Stimulated activated CD8-positive, alpha-beta memory T cell treated with anti-CD3 and anti-CD28 coated beads, Interleukin-7, amount 100 ng/mL, for 1 hour (primary cell): Measurements from ENCODE around the gene OBSCN.

Experiments
- DNase-seq, 2 donors: peaks; one replicate each; pipeline ENCODE4 v3.0.0-alpha.2; 2020; ENCODE audit warnings: low read depth in 2 of 2

The OBSCN gene

GRCh38 chr1:228278432-228278941 is 70.6 kb downstream of the OBSCN start:
- no peak for DNase-seq

DNA sequence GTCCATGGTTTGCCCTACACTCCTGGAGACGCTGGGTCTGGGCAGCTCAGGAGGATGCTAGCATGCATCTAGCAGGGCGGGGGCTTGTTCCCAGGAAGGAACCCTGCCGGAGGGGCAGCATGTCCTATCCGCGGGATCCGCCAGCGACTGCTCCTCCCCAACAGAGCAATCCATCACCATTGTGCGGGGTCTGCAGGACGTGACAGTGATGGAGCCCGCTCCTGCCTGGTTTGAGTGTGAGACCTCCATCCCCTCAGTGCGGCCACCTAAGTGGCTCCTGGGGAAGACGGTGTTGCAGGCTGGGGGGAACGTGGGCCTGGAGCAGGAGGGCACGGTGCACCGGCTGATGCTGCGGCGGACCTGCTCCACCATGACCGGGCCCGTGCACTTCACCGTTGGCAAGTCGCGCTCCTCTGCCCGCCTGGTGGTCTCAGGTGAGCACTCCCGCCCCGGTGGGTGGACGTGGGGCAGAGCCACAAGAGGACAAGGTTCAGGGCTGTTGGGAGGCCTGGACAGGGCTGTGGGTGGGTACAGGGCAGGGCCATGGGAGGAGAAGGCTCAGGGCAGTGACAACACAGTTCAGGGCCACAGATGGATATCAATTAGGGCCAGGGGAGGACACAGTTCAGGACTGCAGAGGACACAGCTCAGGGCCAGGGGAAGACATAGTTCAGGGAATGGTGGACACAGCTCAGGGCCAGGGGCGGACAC is 71.3 kb downstream of the OBSCN start:
- no peak for DNase-seq

DNA sequence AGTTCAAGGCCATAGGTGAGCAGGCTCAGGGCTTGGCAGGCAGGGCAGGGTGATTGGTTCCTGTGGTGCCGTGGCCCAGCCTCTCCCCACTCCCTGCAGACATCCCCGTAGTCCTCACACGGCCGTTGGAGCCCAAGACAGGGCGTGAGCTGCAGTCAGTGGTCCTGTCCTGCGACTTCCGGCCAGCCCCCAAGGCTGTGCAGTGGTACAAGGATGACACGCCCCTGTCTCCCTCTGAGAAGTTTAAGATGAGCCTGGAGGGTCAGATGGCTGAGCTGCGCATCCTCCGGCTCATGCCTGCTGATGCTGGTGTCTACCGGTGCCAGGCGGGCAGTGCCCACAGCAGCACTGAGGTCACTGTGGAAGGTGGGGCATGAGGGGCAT is 71.9 kb downstream of the OBSCN start:
- DNase-seq, result no peak

DNA sequence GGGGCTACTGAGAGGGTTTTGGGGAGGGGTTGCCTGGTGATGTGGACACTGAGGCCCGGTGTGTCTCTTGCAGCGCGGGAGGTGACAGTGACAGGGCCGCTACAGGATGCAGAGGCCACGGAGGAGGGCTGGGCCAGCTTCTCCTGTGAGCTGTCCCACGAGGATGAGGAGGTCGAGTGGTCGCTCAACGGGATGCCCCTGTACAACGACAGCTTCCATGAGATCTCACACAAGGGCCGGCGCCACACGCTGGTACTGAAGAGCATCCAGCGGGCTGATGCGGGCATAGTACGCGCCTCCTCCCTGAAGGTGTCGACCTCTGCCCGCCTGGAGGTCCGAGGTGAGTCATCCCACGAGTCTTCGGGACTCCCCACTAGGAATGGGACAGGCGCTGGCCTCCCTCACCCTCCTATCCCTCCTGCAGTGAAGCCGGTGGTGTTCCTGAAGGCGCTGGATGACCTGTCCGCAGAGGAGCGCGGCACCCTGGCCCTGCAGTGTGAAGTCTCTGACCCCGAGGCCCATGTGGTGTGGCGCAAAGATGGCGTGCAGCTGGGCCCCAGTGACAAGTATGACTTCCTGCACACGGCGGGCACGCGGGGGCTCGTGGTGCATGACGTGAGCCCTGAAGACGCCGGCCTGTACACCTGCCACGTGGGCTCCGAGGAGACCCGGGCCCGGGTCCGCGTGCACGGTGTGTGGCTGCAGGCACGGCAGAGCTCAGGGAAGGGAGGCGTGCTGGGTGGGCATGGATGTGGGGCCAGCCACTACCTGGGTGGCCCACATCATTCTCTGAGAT is 72.5 kb downstream of the OBSCN start:
- DNase-seq, result no peak

GRCh38 chr1:228280961-228281591 is 73.2 kb downstream of the OBSCN start:
- no peak for DNase-seq

- no peak for DNase-seq
These were observed 73.9 kb downstream of the OBSCN start for GRCh38 chr1:228281631-228282328.

DNA sequence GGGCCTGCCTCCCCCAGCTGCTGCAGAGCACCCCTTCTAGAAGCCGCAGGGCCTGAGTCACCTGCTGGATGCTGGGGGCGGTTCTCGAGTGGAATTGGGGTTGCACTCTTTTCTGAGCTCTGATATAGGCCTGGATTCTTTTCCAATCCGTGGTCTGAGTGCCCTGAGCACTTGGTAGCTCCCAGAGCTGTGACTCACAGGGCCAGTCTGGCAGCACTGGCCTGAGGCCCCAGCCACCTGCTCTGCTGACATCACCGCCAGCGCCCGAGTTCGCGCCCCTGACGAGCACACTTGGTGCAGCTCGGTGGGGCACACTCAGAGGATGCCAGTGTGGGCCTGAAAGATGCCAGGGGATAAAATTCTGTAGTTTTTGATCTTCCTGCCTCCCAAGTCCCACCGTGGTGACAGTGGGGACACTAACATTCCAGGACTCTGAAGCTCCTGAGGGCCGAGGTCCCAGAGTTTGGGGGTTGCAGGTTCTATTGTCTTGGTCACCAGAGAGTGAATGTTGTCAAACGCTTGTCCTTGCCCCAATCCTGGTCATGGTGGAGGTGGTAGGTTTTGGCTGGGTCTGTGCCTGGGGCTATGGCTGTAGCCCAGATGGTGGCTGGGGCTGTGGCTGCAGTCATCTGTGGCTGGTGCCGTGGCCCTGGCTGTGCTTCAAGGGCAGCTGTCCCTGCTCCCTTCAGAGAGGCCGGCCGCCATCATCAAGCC is 74.6 kb downstream of the OBSCN start:
- no peak for DNase-seq

GRCh38 chr1:228283043-228283371 is 75.2 kb downstream of the OBSCN start:
- no peak for DNase-seq

DNA sequence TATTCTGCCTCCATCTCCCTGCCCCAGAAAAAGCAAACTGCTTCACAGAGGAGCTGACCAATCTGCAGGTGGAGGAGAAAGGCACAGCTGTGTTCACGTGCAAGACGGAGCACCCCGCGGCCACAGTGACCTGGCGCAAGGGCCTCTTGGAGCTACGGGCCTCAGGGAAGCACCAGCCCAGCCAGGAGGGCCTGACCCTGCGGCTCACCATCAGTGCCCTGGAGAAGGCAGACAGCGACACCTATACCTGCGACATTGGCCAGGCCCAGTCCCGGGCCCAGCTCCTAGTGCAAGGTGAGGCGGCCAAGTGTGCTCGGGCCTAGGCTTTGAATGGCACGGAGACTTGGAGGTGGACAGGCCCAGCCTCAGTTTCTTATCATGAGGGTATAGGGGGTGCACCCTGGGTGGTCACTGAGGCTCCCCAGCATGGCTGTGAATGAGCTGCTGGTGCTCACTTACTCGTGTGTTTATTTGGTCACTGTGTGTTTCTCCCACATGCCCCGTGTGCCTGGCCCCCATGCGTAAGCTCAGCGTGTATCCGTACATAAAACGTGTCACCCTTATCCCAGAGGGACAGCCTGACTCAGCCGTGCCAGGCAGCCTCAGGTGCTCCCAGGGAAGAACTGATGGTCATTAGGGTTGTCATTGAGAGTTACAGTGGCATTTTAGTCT is 75.8 kb downstream of the OBSCN start:
- DNase-seq, result no peak

DNA sequence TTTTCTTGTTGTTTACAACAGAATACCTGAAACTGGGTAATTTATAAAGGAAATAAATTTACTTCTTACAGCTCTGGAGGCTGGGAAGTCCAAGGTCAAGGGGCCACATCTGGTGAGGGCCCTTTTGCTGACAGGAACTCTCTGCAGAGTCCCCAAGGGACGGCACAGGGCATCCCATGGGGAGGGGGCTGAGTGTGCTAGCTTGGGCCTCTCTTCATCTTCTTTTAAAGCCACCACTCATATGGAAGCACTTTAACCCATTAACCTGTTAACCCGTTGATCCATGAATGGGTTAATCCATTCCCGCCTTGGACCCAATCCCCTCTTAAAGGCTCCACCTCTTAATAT is 76.3 kb downstream of the OBSCN start:
- no peak for DNase-seq

DNA sequence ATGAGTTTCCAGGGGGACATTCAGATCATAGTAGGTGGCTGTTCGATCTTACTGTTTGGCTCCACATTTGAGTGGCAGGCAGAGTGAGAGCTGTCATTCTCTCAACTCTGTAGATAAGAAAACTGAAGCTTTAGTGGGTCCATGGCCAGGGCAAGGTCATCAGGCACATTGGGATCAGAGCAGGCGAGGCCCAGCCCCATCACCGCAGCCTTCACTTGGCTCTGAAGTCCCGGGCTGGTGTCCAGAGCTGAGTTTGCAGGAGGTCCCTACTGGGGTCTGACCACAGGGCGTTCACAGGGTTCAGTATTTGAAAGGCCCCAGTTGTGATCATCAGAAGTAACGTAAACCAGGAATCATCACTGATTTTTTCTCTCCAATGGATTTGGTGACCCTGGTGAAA is 76.7 kb downstream of the OBSCN start:
- no peak for DNase-seq

GRCh38 chr1:228285661-228286504 is 78.0 kb downstream of the OBSCN start:
- DNase-seq, result no peak

DNA sequence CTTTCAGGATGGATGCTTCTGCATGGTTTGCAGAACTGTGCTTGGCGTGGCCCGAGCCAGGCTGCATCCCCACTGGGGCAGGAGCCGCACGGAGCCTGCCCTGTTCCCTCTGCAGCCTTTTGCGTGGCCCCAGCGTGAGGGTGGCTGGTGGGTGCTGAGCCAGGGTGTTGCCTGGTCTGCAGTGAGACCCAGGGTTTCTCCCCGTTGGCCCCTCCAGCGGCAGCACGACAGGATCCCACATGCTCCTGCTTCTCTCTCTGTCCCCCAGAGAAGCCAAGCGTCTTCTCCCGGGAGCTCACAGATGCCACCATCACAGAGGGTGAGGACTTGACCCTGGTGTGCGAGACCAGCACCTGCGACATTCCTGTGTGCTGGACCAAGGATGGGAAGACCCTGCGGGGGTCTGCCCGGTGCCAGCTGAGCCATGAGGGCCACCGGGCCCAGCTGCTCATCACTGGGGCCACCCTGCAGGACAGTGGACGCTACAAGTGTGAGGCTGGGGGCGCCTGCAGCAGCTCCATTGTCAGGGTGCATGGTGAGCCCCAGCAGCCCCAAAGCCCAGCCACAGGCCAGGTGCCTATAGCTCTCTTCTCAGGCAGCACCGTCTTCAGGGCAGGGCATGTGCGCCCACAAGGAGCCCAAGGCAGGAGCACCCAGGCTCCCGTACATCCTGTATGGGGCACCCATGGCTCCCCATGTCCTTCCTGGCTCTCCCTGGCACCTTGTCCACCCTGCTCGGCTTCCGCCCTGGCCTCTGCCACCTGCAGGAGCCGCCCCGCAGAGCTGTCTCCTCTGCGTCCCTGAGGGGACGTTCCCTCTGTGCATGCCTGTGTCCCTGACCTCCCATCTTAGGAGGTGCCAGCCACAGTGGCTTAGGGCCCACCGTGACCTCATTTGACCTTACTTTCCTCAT is 78.9 kb downstream of the OBSCN start:
- DNase-seq, result no peak

DNA sequence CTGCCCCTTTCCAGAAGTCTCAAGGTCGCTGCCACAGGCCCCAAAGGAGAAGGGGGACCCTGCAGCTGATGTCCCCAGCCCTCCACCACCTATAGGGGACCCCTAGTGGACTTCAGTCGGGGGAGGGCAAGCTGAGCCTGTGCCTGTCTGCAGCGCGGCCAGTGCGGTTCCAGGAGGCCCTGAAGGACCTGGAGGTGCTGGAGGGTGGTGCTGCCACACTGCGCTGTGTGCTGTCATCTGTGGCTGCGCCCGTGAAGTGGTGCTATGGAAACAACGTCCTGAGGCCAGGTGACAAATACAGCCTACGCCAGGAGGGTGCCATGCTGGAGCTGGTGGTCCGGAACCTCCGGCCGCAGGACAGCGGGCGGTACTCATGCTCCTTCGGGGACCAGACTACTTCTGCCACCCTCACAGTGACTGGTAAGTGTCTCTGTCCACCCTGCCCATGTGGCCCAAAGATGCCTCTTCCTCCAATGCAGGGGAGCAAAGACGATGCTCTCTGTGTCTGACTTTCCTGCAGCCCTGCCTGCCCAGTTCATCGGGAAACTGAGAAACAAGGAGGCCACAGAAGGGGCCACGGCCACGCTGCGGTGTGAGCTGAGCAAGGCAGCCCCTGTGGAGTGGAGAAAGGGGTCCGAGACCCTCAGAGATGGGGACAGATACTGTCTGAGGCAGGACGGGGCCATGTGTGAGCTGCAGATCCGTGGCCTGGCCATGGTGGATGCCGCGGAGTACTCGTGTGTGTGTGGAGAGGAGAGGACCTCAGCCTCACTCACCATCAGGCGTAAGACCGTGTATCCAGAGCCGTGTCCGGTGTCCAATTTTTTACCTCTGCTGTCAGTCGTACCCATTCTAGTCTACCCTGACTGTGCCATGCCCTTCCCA is 79.9 kb downstream of the OBSCN start:
- DNase-seq, result no peak

- no peak for DNase-seq
These were observed 80.8 kb downstream of the OBSCN start for GRCh38 chr1:228288536-228289238.

GRCh38 chr1:228289239-228289849 is 81.5 kb downstream of the OBSCN start:
- no peak for DNase-seq
